Measurements from ENCODE around the gene NPSR1. TPM values are rescaled to one million over a fixed set of nuclear protein-coding genes. Genes with fewer than 3 reads are reported as not detected.

The NPSR1 gene
- total RNA-seq, 1 donor from 2014 or later: not detected

DNA sequence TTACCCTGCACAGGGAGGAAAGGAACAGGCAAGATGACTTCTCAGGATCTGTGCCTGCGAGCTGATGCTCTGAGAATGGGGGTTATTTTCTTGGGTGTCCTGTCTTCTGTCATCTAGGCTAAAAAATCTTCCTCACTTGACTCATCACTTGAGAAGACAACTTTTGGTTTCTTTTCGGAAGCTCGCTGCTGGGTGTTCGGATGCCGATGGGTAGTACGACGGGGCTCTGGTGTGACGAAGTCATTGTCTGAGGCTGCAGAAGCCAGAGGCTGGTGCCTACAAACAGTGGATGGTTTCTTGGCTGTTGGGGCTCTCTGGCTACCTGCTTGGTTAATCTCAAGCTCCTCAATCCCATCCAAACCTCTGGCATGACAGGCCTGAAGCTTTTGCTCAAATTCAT lies 92.2 kb downstream of the NPSR1 start:
- no peaks in the 10 kb centered on the region for H3K9me3 ChIP-seq (ENCODE audit: insufficient read depth, low read depth, low read length)
- H4K20me1 ChIP-seq (ENCODE audit: insufficient read depth, low read length): no peaks in the 10 kb centered on the region
- Mint-ChIP-seq H3K27ac (ENCODE audit: unreplicated experiment) (no peak overlapping the region), H3K4me3 (ENCODE audit: unreplicated experiment) (no peak overlapping the region), H3K9me3 (ENCODE audit: unreplicated experiment) (no peaks in the 10 kb centered on the region), H3K4me1 (ENCODE audit: low read depth, unreplicated experiment) (peaks cover 24% of the 10 kb centered on the region), H3K27me3 (ENCODE audit: low read depth, unreplicated experiment) (no peaks in the 10 kb centered on the region), H3K36me3 (ENCODE audit: low read depth, unreplicated experiment) (no peaks in the 10 kb centered on the region)
- DNase-seq (ENCODE audit: low read depth) (no peak), FAIRE-seq (no peak)
- H3K4me2 ChIP-seq (ENCODE audit: low read length): no peak overlapping the region
- H3K9ac ChIP-seq (ENCODE audit: low read length): no peak overlapping the region
- H3K27me3 ChIP-seq (ENCODE audit: insufficient read depth, low read length): peaks cover 2% of the 10 kb centered on the region
- H2AFZ ChIP-seq (ENCODE audit: low read depth, low read length): no peak overlapping the region
- TF ChIP-seq, protein P1, sequence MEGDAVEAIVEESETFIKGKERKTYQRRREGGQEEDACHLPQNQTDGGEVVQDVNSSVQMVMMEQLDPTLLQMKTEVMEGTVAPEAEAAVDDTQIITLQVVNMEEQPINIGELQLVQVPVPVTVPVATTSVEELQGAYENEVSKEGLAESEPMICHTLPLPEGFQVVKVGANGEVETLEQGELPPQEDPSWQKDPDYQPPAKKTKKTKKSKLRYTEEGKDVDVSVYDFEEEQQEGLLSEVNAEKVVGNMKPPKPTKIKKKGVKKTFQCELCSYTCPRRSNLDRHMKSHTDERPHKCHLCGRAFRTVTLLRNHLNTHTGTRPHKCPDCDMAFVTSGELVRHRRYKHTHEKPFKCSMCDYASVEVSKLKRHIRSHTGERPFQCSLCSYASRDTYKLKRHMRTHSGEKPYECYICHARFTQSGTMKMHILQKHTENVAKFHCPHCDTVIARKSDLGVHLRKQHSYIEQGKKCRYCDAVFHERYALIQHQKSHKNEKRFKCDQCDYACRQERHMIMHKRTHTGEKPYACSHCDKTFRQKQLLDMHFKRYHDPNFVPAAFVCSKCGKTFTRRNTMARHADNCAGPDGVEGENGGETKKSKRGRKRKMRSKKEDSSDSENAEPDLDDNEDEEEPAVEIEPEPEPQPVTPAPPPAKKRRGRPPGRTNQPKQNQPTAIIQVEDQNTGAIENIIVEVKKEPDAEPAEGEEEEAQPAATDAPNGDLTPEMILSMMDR (IDR thresholded peaks at IDR 0.05; ENCODE audit: insufficient read depth, low read depth, low read length): no peak
- TF ChIP-seq EZH2 (IDR thresholded peaks at IDR 0.05; ENCODE audit: insufficient read depth, low read length): no peak
- no peaks in the 10 kb centered on the region for H3K36me3 ChIP-seq (ENCODE audit: insufficient read depth, low read length)
- H3K4me3 ChIP-seq (ENCODE audit: insufficient read depth, low read depth, low read length): no peak overlapping the region
- no peaks in the 10 kb centered on the region for H3K79me2 ChIP-seq (ENCODE audit: insufficient read depth, low read length)
- no peak overlapping the region for H3K27ac ChIP-seq (ENCODE audit: low read depth, low read length)
- H3K4me1 ChIP-seq (ENCODE audit: insufficient read depth, low read length): peaks cover 10% of the 10 kb centered on the region

DNA sequence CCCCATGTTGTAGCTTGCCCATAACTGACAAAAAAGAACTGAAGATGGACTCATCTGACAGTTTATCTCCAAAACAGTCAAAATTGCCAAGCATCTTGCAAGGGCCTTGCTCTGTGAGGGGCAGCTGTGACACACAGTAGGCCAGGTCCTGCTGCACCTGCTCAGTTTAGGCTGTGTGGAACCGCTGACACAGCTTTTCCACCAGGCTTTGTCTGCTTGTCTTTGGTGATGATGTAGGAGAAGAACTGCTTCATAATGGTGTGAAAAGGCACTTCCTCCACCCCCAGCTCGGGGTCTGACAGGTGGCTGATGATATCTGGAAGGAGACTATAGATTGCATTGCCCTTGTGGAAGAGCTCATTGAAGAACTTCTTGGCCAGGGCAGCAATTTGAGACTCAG lies 92.6 kb downstream of the NPSR1 start:
- DNase-seq (ENCODE audit: low read depth): no peak
- TF ChIP-seq, protein P1 (IDR thresholded peaks at IDR 0.05; ENCODE audit: insufficient read depth, low read depth, low read length): no peak
- TF ChIP-seq EZH2 (IDR thresholded peaks at IDR 0.05; ENCODE audit: insufficient read depth, low read length): no peak
- peaks cover 28% of the 10 kb centered on the region for H3K4me1 Mint-ChIP-seq (ENCODE audit: low read depth, unreplicated experiment)

DNA sequence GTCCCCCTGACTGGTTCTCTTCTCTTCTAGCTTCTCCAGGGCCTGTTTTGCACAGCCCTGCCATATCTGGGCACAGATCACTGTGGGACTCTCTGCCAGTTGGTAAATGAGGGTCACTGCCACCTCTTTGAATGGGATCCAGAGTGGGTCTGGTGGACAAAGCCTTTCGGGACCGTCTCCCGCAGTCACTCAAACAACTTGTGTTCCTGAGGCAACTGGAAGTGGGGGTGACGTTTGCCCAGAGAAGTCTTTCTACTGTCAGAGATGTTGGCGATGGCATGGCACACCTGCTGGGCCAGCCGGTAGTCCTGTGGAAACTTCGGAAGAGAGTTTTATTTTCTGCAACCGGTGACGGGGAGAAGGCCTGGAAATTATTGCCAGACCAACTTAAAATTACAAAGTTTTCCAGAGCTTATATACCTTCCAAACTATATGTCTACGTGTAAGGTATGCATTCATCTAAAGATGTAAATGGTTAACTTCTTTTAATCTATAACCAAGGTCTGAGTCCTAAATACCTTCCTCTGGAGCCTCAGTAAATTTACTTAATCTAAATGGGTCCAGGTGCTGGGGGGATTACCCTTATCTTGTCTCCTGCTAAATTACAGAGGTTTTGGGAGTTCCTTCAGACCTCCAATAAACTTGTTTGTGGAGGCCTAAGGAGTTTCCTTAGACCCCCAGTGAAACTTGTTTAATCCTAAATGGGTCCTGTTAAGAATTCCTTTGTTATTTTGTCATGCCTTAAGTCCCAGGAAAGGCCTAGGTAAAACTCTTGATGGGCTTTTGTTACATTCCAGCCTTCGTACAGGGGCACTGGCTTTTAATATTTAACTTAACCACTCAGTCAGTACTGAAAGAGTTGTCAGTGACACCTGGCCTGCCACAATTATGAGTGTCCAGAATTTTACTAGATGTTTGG lies 94.0 kb downstream of the NPSR1 start:
- Histone ChIP-seq H3K9me3 (ENCODE audit: insufficient read depth, low read depth, low read length) (no peaks in the 10 kb centered on the region), H3K36me3 (ENCODE audit: insufficient read depth, low read length) (no peaks in the 10 kb centered on the region), H3K27ac (ENCODE audit: low read depth, low read length) (no peak overlapping the region), H4K20me1 (ENCODE audit: insufficient read depth, low read length) (no peaks in the 10 kb centered on the region), H3K4me1 (ENCODE audit: insufficient read depth, low read length) (peaks cover 10% of the 10 kb centered on the region), H3K27me3 (ENCODE audit: insufficient read depth, low read length) (peaks cover 2% of the 10 kb centered on the region), H2AFZ (ENCODE audit: low read depth, low read length) (no peak overlapping the region), H3K4me2 (ENCODE audit: low read length) (no peak overlapping the region), H3K4me3 (ENCODE audit: insufficient read depth, low read depth, low read length) (no peak overlapping the region), H3K9ac (ENCODE audit: low read length) (no peak overlapping the region), H3K79me2 (ENCODE audit: insufficient read depth, low read length) (no peaks in the 10 kb centered on the region)
- H3K4me1 Mint-ChIP-seq (ENCODE audit: low read depth, unreplicated experiment): peaks cover 32% of the 10 kb centered on the region
- TF ChIP-seq, protein P1 (IDR thresholded peaks at IDR 0.05; ENCODE audit: insufficient read depth, low read depth, low read length): no peak
- TF ChIP-seq EZH2 (IDR thresholded peaks at IDR 0.05; ENCODE audit: insufficient read depth, low read length): no peak
- no peak overlapping the region for H3K27ac Mint-ChIP-seq (ENCODE audit: unreplicated experiment)
- no peaks in the 10 kb centered on the region for H3K9me3 Mint-ChIP-seq (ENCODE audit: unreplicated experiment)
- H3K36me3 Mint-ChIP-seq (ENCODE audit: low read depth, unreplicated experiment): no peaks in the 10 kb centered on the region
- H3K4me3 Mint-ChIP-seq (ENCODE audit: unreplicated experiment): no peak overlapping the region
- DNase-seq (ENCODE audit: low read depth): no peak
- FAIRE-seq: no peak
- H3K27me3 Mint-ChIP-seq (ENCODE audit: low read depth, unreplicated experiment): no peaks in the 10 kb centered on the region

More for the DNA sequence above, 92.6 kb downstream of the NPSR1 start:
- peaks cover 10% of the 10 kb centered on the region for H3K4me1 ChIP-seq (ENCODE audit: insufficient read depth, low read length)
- Mint-ChIP-seq H3K4me3 (ENCODE audit: unreplicated experiment) (no peak overlapping the region), H3K36me3 (ENCODE audit: low read depth, unreplicated experiment) (no peaks in the 10 kb centered on the region), H3K9me3 (ENCODE audit: unreplicated experiment) (no peaks in the 10 kb centered on the region), H3K27ac (ENCODE audit: unreplicated experiment) (no peak overlapping the region), H3K27me3 (ENCODE audit: low read depth, unreplicated experiment) (no peaks in the 10 kb centered on the region)
- H3K27me3 ChIP-seq (ENCODE audit: insufficient read depth, low read length): peaks cover 2% of the 10 kb centered on the region
- no peak for FAIRE-seq
- H3K36me3 ChIP-seq (ENCODE audit: insufficient read depth, low read length): no peaks in the 10 kb centered on the region
- no peaks in the 10 kb centered on the region for H4K20me1 ChIP-seq (ENCODE audit: insufficient read depth, low read length)
- H3K79me2 ChIP-seq (ENCODE audit: insufficient read depth, low read length): no peaks in the 10 kb centered on the region
- no peak overlapping the region for H3K27ac ChIP-seq (ENCODE audit: low read depth, low read length)
- H3K9ac ChIP-seq (ENCODE audit: low read length): no peak overlapping the region
- H3K4me2 ChIP-seq (ENCODE audit: low read length): no peak overlapping the region
- no peak overlapping the region for H2AFZ ChIP-seq (ENCODE audit: low read depth, low read length)
- no peaks in the 10 kb centered on the region for H3K9me3 ChIP-seq (ENCODE audit: insufficient read depth, low read depth, low read length)
- H3K4me3 ChIP-seq (ENCODE audit: insufficient read depth, low read depth, low read length): no peak overlapping the region

Measured in astrocyte (in vitro differentiated cells and primary cell).